ENCODE data around the gene AKT1S1.

Gene AKT1S1

GRCh38 chr19:49875857-49876421 lies 1.2 kb downstream of the AKT1S1 start (continued):
- TF ChIP-seq PRDM10 (tag by site-specific recombination; IDR thresholded peaks at IDR 0.05) (peak; percentile 91), ZNF18 (tag by site-specific recombination; IDR thresholded peaks at IDR 0.05) (no peak), ZNF433 (tag by site-specific recombination; IDR thresholded peaks at IDR 0.05; ENCODE audit: low read depth) (no peak), FEZF1 (tag by site-specific recombination; IDR thresholded peaks at IDR 0.05) (no peak), ZNF501 (tag by site-specific recombination; IDR thresholded peaks at IDR 0.05) (no peak), ZNF677 (tag by site-specific recombination; IDR thresholded peaks at IDR 0.05) (no peak), ZNF521 (tag by site-specific recombination; IDR thresholded peaks at IDR 0.05) (no peak), ZNF426 (tag by site-specific recombination; IDR thresholded peaks at IDR 0.05) (no peak), SP7 (tag by site-specific recombination; IDR thresholded peaks at IDR 0.05) (no peak), PATZ1 (tag by site-specific recombination; IDR thresholded peaks at IDR 0.05) (peak; percentile 91), KLF9 (tag by site-specific recombination; IDR thresholded peaks at IDR 0.05; ENCODE audit: low read depth) (no peak), ZNF132 (tag by site-specific recombination; IDR thresholded peaks at IDR 0.05; ENCODE audit: borderline replicate concordance) (no peak), ZNF366 (tag by site-specific recombination; conservative IDR thresholded peaks at IDR 0.05) (peak; percentile 53; the same call in 1 of the 2 replicates), ELK4 (IDR thresholded peaks at IDR 0.05; ENCODE audit: borderline replicate concordance, low read depth, low read length) (no peak), IKZF3 (tag by site-specific recombination; IDR thresholded peaks at IDR 0.05) (peak; percentile 7; the same call in 1 of the 2 replicates), ZBTB8A (tag by site-specific recombination; IDR thresholded peaks at IDR 0.05) (peak; percentile 100), ZNF510 (tag by site-specific recombination; IDR thresholded peaks at IDR 0.05; ENCODE audit: insufficient replicate concordance) (no peak), RBAK (tag by site-specific recombination; IDR thresholded peaks at IDR 0.05) (0 out of 2 replicates have a peak, but pooled peaks have one; percentile 9), EGR2 (tag by site-specific recombination; IDR thresholded peaks at IDR 0.05; ENCODE audit: low read depth) (no peak), PRDM4 (tag by site-specific recombination; IDR thresholded peaks at IDR 0.05) (no peak), ZNF302 (tag by site-specific recombination; IDR thresholded peaks at IDR 0.05; ENCODE audit: low read depth) (no peak), HOXC10 (CRISPR knock-in tag; IDR thresholded peaks at IDR 0.05) (0 out of 2 replicates have a peak, but pooled peaks have one; percentile 76), GFI1B (tag by site-specific recombination; IDR thresholded peaks at IDR 0.05) (no peak), ZNF571 (tag by site-specific recombination; IDR thresholded peaks at IDR 0.05) (no peak), ZSCAN30 (tag by site-specific recombination; IDR thresholded peaks at IDR 0.05) (no peak), ZFP69B (tag by site-specific recombination; IDR thresholded peaks at IDR 0.05) (no peak), ZIC2 (tag by site-specific recombination; IDR thresholded peaks at IDR 0.05) (no peak), ZNF747 (tag by site-specific recombination; IDR thresholded peaks at IDR 0.05) (no peak)
